NB4 (cell line): Measurements from ENCODE around the gene C9orf72.

Experiments
- POLR2A ChIP-seq: IDR thresholded peaks from 2 replicates; pipeline ENCODE4 v1.6.1; 2011; ENCODE audit warnings: mild to moderate bottlenecking; ENCODE audit not compliant: insufficient read length; ENCODE audit errors: extremely low read depth
- TF ChIP-seq, protein P1 (sequence below): IDR thresholded peaks from one replicate; pipeline ENCODE4 v1.5.1; 2012; ENCODE audit warnings: low read depth, low read length
- TF ChIP-seq, protein P2 (sequence below): IDR thresholded peaks from 2 replicates; pipeline ENCODE4 v1.6.1; 2011; ENCODE audit warnings: low read depth, low read length

DNA sequence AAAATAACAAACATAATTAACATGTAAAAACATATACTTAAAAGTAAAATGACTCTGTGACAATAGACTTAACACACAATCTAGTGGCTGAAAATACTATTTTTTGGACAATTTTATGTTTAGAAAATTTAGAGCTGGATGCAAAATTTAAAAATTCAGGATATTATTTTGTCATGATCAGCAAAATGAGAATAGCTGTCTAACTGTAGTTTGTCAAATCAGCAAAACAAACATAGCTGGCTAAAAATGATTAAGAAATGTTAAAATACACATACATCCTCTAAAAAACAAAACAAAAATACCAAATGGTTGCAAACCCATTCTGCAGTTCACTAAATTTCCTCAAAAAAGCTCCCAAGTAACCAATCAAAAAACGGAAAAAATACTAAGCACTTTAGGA lies 18.6 kb downstream of the C9orf72 start:
- TF ChIP-seq, protein P1, sequence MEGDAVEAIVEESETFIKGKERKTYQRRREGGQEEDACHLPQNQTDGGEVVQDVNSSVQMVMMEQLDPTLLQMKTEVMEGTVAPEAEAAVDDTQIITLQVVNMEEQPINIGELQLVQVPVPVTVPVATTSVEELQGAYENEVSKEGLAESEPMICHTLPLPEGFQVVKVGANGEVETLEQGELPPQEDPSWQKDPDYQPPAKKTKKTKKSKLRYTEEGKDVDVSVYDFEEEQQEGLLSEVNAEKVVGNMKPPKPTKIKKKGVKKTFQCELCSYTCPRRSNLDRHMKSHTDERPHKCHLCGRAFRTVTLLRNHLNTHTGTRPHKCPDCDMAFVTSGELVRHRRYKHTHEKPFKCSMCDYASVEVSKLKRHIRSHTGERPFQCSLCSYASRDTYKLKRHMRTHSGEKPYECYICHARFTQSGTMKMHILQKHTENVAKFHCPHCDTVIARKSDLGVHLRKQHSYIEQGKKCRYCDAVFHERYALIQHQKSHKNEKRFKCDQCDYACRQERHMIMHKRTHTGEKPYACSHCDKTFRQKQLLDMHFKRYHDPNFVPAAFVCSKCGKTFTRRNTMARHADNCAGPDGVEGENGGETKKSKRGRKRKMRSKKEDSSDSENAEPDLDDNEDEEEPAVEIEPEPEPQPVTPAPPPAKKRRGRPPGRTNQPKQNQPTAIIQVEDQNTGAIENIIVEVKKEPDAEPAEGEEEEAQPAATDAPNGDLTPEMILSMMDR, result no peak
- TF ChIP-seq POLR2A, result no peak
- TF ChIP-seq, protein P2, sequence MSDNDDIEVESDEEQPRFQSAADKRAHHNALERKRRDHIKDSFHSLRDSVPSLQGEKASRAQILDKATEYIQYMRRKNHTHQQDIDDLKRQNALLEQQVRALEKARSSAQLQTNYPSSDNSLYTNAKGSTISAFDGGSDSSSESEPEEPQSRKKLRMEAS, result no peak
